Mucosa of descending colon (tissue), 3 donors: ENCODE measurements around the gene SHCBP1L. TPM values are rescaled to one million over a fixed set of nuclear protein-coding genes. Genes with fewer than 3 reads are reported as not detected.

Experiments
- ATAC-seq: fragments of 200-7000 bp; cut with Tn5 transposase; one replicate; pipeline ENCODE4 v1.9.1; 2020; ENCODE audit warnings: mild to moderate bottlenecking, moderate library complexity
- DNase-seq, 3 donors: peaks; one replicate each; pipeline ENCODE4 v3.0.0-alpha.2; 2020
- H3K36me3 ChIP-seq: fragments of 200-600 bp; one replicate; pipeline ENCODE4 v1.8.0; 2021; ENCODE audit warnings: low read depth, mild to moderate bottlenecking
- H3K4me1 ChIP-seq: fragments of 200-600 bp; one replicate; pipeline ENCODE4 v1.8.0; 2021; ENCODE audit warnings: low read depth, mild to moderate bottlenecking
- H3K4me3 ChIP-seq: fragments of 200-600 bp; one replicate; pipeline ENCODE4 v1.8.0; 2021; ENCODE audit warnings: mild to moderate bottlenecking
- H3K9me3 ChIP-seq: fragments of 200-600 bp; one replicate; pipeline ENCODE4 v1.8.0; 2021; ENCODE audit warnings: mild to moderate bottlenecking
- CTCF ChIP-seq: fragments of 200-600 bp; IDR thresholded peaks from one replicate; pipeline ENCODE4 v1.8.0; 2022; ENCODE audit warnings: antibody characterized with exemption, mild to moderate bottlenecking
- intact Hi-C, 2 donors: fragments of 100-400 bp; cut with DNase I in 1 of 2; cut with micrococcal nuclease in 1 of 2; formaldehyde crosslinking; loops; one replicate each; pipeline versions ENCODE4 v1.11.0 to v1.11.1; 2022; cut with DNase I, micrococcal nuclease
- total RNA-seq, 3 donors: library from RNA; stranded (reverse); fragmentation: NEBNext Ultra II Directional in 2 of 3; extraction: Animal tissue kit (Norgen Biotek cat#: 25700) in 2 of 3; gene quantifications; one replicate each; pipeline versions ENCODE4 v1.2.1 to v1.2.4, GENCODE V29; 2021 to 2023
- donor health status: DM: no; HTN: no; CAD: no; lungs with moderate emphysema.
- donor health status: DM: no; HTN: no; CAD: no.
- donor health status: DM: no; HTN: yes; CAD: no.

The SHCBP1L gene
- total RNA-seq, 3 donors from 2014 or later, result not detected

- no peaks in the 10 kb centered on the region for H3K4me1 ChIP-seq
- intact Hi-C loops, result no loop called here
- ATAC-seq (no peak), DNase-seq (no peak)
- H3K36me3 ChIP-seq, result no peaks in the 10 kb centered on the region
- no peak overlapping the region for H3K4me3 ChIP-seq
- no peaks in the 10 kb centered on the region for H3K9me3 ChIP-seq
- no peak for TF ChIP-seq CTCF
Measured at GRCh38 chr1:182972231-182972630, 19.3 kb upstream of the SHCBP1L start.

- Histone ChIP-seq H3K36me3 (no peaks in the 10 kb centered on the region), H3K9me3 (no peaks in the 10 kb centered on the region), H3K4me1 (no peaks in the 10 kb centered on the region), H3K4me3 (no peak overlapping the region)
- no peak for ATAC-seq
- intact Hi-C loops, result no loop called here
- no peak for TF ChIP-seq CTCF
- no peak for DNase-seq
Measured at GRCh38 chr1:182971219-182971618, 18.3 kb upstream of the SHCBP1L start.

- H3K9me3 ChIP-seq, result no peaks in the 10 kb centered on the region
- H3K4me1 ChIP-seq, result no peaks in the 10 kb centered on the region
- H3K36me3 ChIP-seq, result no peaks in the 10 kb centered on the region
- ATAC-seq (no peak), DNase-seq (no peak)
- H3K4me3 ChIP-seq, result no peak overlapping the region
- intact Hi-C loops, result no loop called here
- no peak for TF ChIP-seq CTCF
Measured at GRCh38 chr1:182968836-182969734, 16.1 kb upstream of the SHCBP1L start.

- no peak overlapping the region for H3K4me3 ChIP-seq
- no peak for TF ChIP-seq CTCF
- no peaks in the 10 kb centered on the region for H3K9me3 ChIP-seq
- no peaks in the 10 kb centered on the region for H3K4me1 ChIP-seq
- intact Hi-C loops, result no loop called here
- no peaks in the 10 kb centered on the region for H3K36me3 ChIP-seq
- no peak for ATAC-seq
- no peak for DNase-seq
Measured at GRCh38 chr1:182968151-182968741, 15.3 kb upstream of the SHCBP1L start.

GRCh38 chr1:182965861-182966260 is 12.9 kb upstream of the SHCBP1L start:
- intact Hi-C loops, result no loop called here
- no peaks in the 10 kb centered on the region for H3K36me3 ChIP-seq
- no peaks in the 10 kb centered on the region for H3K4me1 ChIP-seq
- no peak for TF ChIP-seq CTCF
- ATAC-seq (no peak), DNase-seq (no peak)
- H3K4me3 ChIP-seq, result no peak overlapping the region
- no peaks in the 10 kb centered on the region for H3K9me3 ChIP-seq
